HCT116 (cell line): Measurements from ENCODE around the gene SKI. TPM values are rescaled to one million over a fixed set of nuclear protein-coding genes. Genes with fewer than 3 reads are reported as not detected.

ENCODE experiments used
- ATAC-seq: fragments of 200-7000 bp; cut with Tn5 transposase; 2 replicates; pipeline ENCODE4 v1.9.1; 2020; ENCODE audit warnings: mild to moderate bottlenecking, moderate library complexity
- BruUV-seq: library from RNA; stranded (reverse); fragments of 400-500 nt; replicated peaks from 2 replicates; lab custom pipeline; 2021; lab: Mats Ljungman, UMichigan
- CTCF ChIA-PET: fragments of 300-600 bp; sonication (Branson Sonifier 250); formaldehyde crosslinking; loops from one replicate; lab custom pipeline; 2021; ENCODE audit warnings: antibody characterized with exemption; lab: Charles Lee
- POLR2A ChIA-PET: fragments of 300-600, 350-600 bp; sonication (Branson Sonifier 250); formaldehyde crosslinking; loops from one replicate; lab custom pipeline; 2021; ENCODE audit warnings: antibody characterized with exemption; lab: Charles Lee
- RAD21 ChIA-PET, 2 experiments: fragments of 300-600 bp; sonication (Branson Sonifier 250); formaldehyde crosslinking; loops; one replicate each; lab custom pipeline; 2023; ENCODE audit warnings: low total read pairs in 2 of 2; ENCODE audit not compliant: uncharacterized antibody in 2 of 2, unreplicated experiment in 2 of 2, low non-redundant PET in 1 of 2; lab: Charles Lee
- DNase-seq: peaks from one replicate; pipeline ENCODE4 v3.0.0-alpha.2; 2010; ENCODE audit warnings: low read depth, low spot score
- H2AFZ ChIP-seq: fragments of 200-600 bp; shearing (Covaris generic), sonication (generic); 2 replicates; pipeline ENCODE4 v1.6.1; 2017; ENCODE audit warnings: low read depth, mixed run types, mixed read lengths, antibody characterized with exemption, low read length; ENCODE audit not compliant: poor library complexity, severe bottlenecking
- H3K27ac ChIP-seq: 2 replicates; pipeline ENCODE4 v1.5.1; 2012; ENCODE audit warnings: low read depth, low read length
- H3K27me3 ChIP-seq: fragments of 200-600 bp; sonication (generic); 2 replicates; pipeline ENCODE4 v1.6.1; 2016; ENCODE audit warnings: mixed run types, low read length, mixed read lengths; ENCODE audit not compliant: insufficient read depth
- H3K36me3 ChIP-seq, 2 experiments: fragments of 200-500 bp in 1 of 2; fragments of 200-600 bp in 1 of 2; sonication (Bioruptor generic) in 1 of 2; sonication (generic) in 1 of 2; 2 replicates each; pipeline versions ENCODE4 v1.5.1 to v1.6.1; 2014 to 2016; ENCODE audit warnings: low read length in 2 of 2, inconsistent platforms in 1 of 2, mixed read lengths in 1 of 2, mixed run types in 1 of 2; ENCODE audit not compliant: insufficient read depth in 2 of 2, control insufficient read depth in 1 of 2
- H3K4me1 ChIP-seq, 2 experiments: fragments of 200-600 bp in 1 of 2; sonication (generic) in 1 of 2; 2 replicates each; pipeline versions ENCODE4 v1.5.1 to v1.6.1; 2012 to 2017; ENCODE audit warnings: low read length in 2 of 2, inconsistent platforms in 1 of 2, mild to moderate bottlenecking in 1 of 2, mixed read lengths in 1 of 2, mixed run types in 1 of 2, moderate library complexity in 1 of 2; ENCODE audit not compliant: insufficient read depth in 2 of 2, control insufficient read depth in 1 of 2
- H3K4me2 ChIP-seq: fragments of 200-600 bp; sonication (generic); 2 replicates; pipeline ENCODE4 v1.6.1; 2017; ENCODE audit warnings: mixed run types, low read length, mixed read lengths
- H3K4me3 ChIP-seq, 2 experiments: fragments of 200-600 bp in 1 of 2; sonication (generic) in 1 of 2; replicated peaks in 1 of 2; 2 replicates each; pipeline ENCODE4 v1.5.1; 2011 to 2016; ENCODE audit warnings: low read length in 2 of 2, control low read depth in 1 of 2, low read depth in 1 of 2, mild to moderate bottlenecking in 1 of 2, mixed read lengths in 1 of 2, mixed run types in 1 of 2
- H3K79me2 ChIP-seq: fragments of 200-600 bp; sonication (generic); 2 replicates; pipeline ENCODE4 v1.6.1; 2017; ENCODE audit warnings: mild to moderate bottlenecking, mixed run types, low read length, moderate library complexity, mixed read lengths; ENCODE audit not compliant: insufficient read depth
- H3K9ac ChIP-seq: fragments of 200-600 bp; sonication (generic); 2 replicates; pipeline ENCODE4 v1.6.1; 2016; ENCODE audit warnings: low read length, mixed read lengths
- H3K9me2 ChIP-seq: fragments of 200-600 bp; sonication (generic), shearing (Covaris generic); 2 replicates; pipeline ENCODE4 v1.6.1; 2017; ENCODE audit warnings: mixed run types, mild to moderate bottlenecking, moderate library complexity; ENCODE audit not compliant: insufficient read depth
- H3K9me3 ChIP-seq, 2 experiments: fragments of 200-500 bp in 1 of 2; fragments of 200-600 bp in 1 of 2; sonication (Bioruptor generic) in 1 of 2; sonication (generic) in 1 of 2; 2 replicates each; pipeline ENCODE4 v1.6.1; 2014 to 2017; ENCODE audit warnings: low read length in 2 of 2, mixed read lengths in 2 of 2, inconsistent platforms in 1 of 2, low read depth in 1 of 2, mild to moderate bottlenecking in 1 of 2, mixed run types in 1 of 2, moderate library complexity in 1 of 2; ENCODE audit not compliant: control insufficient read depth in 1 of 2, insufficient read depth in 1 of 2
- H4K20me1 ChIP-seq: fragments of 200-600 bp; sonication (generic), shearing (Covaris generic); 2 replicates; pipeline ENCODE4 v1.6.1; 2017; ENCODE audit warnings: mixed run types, mild to moderate bottlenecking, moderate library complexity; ENCODE audit not compliant: insufficient read depth
- CEBPB ChIP-seq: IDR thresholded peaks from 2 replicates; pipeline ENCODE4 v1.6.1; 2012; ENCODE audit warnings: low read depth
- EGR1 ChIP-seq: IDR thresholded peaks from 2 replicates; pipeline ENCODE4 v1.6.1; 2012; ENCODE audit warnings: low read depth
- EZH2 ChIP-seq: fragments of 200-600 bp; sonication (generic); IDR thresholded peaks from 2 replicates; pipeline ENCODE4 v1.6.1; 2017; ENCODE audit warnings: antibody characterized with exemption, mixed run types
- RAD21 ChIP-seq: IDR thresholded peaks from 2 replicates; pipeline ENCODE4 v1.6.1; 2012; ENCODE audit warnings: low read depth, mild to moderate bottlenecking
- SIN3A ChIP-seq: IDR thresholded peaks from 2 replicates; pipeline ENCODE4 v1.6.1; 2012; ENCODE audit warnings: low read depth
- ZNF274 ChIP-seq: fragments of 200-500 bp; sonication (Bioruptor generic); IDR thresholded peaks from 2 replicates; pipeline ENCODE4 v1.6.1; 2014; ENCODE audit warnings: mild to moderate bottlenecking, low read depth, low read length, inconsistent platforms
- intact Hi-C: fragments of 100-400 bp; cut with micrococcal nuclease; formaldehyde crosslinking; loops from 2 replicates; pipeline ENCODE4 v1.10.0; 2022
- total RNA-seq: library from RNA; stranded (reverse); gene quantifications from one replicate; pipeline ENCODE4 v1.2.1, GENCODE V29; 2021; ENCODE audit not compliant: unreplicated experiment
- TF ChIP-seq, protein P1 (sequence below): IDR thresholded peaks from 2 replicates; pipeline ENCODE4 v1.6.1; 2012; ENCODE audit warnings: low read depth
- TF ChIP-seq, protein P2 (sequence below): IDR thresholded peaks from 2 replicates; pipeline ENCODE4 v1.6.1; 2012

Gene SKI
- total RNA-seq, 1 experiment from 2014 or later = 56.2 TPM

DNA sequence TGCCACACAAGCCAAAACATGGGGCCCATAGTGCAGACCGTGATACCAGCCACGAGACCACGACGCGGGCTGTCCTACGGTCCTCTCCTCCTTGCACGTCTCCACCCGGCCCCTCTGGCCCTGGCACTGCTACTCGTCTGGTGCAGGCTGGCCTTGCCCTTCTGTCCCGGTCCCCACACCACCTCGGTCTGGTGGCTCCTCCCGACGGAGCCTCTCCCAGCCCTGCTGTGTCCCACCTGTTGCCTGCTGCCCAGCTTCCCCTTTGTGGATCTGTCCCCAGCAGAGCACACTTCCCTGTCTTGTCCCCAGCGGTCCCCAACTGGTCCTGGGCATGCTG is 112.8 kb downstream of the SKI start:
- ATAC-seq = no peak
- Histone ChIP-seq H3K4me2 (no peak overlapping the region), H3K79me2 (no peaks in the 10 kb centered on the region), H3K9ac (no peak overlapping the region), H4K20me1 (no peaks in the 10 kb centered on the region), H3K9me2 (no peaks in the 10 kb centered on the region), H3K4me3 (no peak overlapping the region), H3K27me3 (no peaks in the 10 kb centered on the region), H3K36me3 (no peaks in the 10 kb centered on the region), H3K4me1 (no peaks in the 10 kb centered on the region), H2AFZ (no peak overlapping the region), H3K9me3 (no peaks in the 10 kb centered on the region), H3K27ac (no peak overlapping the region)
- no peak for TF ChIP-seq RAD21
- TF ChIP-seq, protein P1, sequence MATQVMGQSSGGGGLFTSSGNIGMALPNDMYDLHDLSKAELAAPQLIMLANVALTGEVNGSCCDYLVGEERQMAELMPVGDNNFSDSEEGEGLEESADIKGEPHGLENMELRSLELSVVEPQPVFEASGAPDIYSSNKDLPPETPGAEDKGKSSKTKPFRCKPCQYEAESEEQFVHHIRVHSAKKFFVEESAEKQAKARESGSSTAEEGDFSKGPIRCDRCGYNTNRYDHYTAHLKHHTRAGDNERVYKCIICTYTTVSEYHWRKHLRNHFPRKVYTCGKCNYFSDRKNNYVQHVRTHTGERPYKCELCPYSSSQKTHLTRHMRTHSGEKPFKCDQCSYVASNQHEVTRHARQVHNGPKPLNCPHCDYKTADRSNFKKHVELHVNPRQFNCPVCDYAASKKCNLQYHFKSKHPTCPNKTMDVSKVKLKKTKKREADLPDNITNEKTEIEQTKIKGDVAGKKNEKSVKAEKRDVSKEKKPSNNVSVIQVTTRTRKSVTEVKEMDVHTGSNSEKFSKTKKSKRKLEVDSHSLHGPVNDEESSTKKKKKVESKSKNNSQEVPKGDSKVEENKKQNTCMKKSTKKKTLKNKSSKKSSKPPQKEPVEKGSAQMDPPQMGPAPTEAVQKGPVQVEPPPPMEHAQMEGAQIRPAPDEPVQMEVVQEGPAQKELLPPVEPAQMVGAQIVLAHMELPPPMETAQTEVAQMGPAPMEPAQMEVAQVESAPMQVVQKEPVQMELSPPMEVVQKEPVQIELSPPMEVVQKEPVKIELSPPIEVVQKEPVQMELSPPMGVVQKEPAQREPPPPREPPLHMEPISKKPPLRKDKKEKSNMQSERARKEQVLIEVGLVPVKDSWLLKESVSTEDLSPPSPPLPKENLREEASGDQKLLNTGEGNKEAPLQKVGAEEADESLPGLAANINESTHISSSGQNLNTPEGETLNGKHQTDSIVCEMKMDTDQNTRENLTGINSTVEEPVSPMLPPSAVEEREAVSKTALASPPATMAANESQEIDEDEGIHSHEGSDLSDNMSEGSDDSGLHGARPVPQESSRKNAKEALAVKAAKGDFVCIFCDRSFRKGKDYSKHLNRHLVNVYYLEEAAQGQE = no peak
- no peak for TF ChIP-seq EZH2
- TF ChIP-seq EGR1 = no peak
- TF ChIP-seq SIN3A = no peak
- no peak for TF ChIP-seq CEBPB
- no peak for TF ChIP-seq ZNF274
- TF ChIP-seq, protein P2, sequence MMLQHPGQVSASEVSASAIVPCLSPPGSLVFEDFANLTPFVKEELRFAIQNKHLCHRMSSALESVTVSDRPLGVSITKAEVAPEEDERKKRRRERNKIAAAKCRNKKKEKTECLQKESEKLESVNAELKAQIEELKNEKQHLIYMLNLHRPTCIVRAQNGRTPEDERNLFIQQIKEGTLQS = no peak
- POLR2A ChIA-PET = no interaction called here
- DNase-seq = no peak
- RAD21 ChIA-PET = no interaction called here
- CTCF ChIA-PET = no interaction called here
- BruUV-seq = no TSS peak
- intact Hi-C loops = no loop called here
